HCT116 (cell line): ENCODE measurements around the gene PDCD1LG2. TPM values are rescaled to one million over a fixed set of nuclear protein-coding genes. Genes with fewer than 3 reads are reported as not detected.

Source experiments
- ATAC-seq: fragments of 200-7000 bp; cut with Tn5 transposase; 2 replicates; pipeline ENCODE4 v1.9.1; 2020; ENCODE audit warnings: mild to moderate bottlenecking, moderate library complexity
- BruUV-seq: library from RNA; stranded (reverse); fragments of 400-500 nt; replicated peaks from 2 replicates; lab custom pipeline; 2021; lab: Mats Ljungman, UMichigan
- CTCF ChIA-PET: fragments of 300-600 bp; sonication (Branson Sonifier 250); formaldehyde crosslinking; loops from one replicate; lab custom pipeline; 2021; ENCODE audit warnings: antibody characterized with exemption; lab: Charles Lee
- POLR2A ChIA-PET: fragments of 300-600, 350-600 bp; sonication (Branson Sonifier 250); formaldehyde crosslinking; loops from one replicate; lab custom pipeline; 2021; ENCODE audit warnings: antibody characterized with exemption; lab: Charles Lee
- RAD21 ChIA-PET, 2 experiments: fragments of 300-600 bp; sonication (Branson Sonifier 250); formaldehyde crosslinking; loops; one replicate each; lab custom pipeline; 2023; ENCODE audit warnings: low total read pairs in 2 of 2; ENCODE audit not compliant: uncharacterized antibody in 2 of 2, unreplicated experiment in 2 of 2, low non-redundant PET in 1 of 2; lab: Charles Lee
- DNase-seq: peaks from one replicate; pipeline ENCODE4 v3.0.0-alpha.2; 2010; ENCODE audit warnings: low read depth, low spot score
- H2AFZ ChIP-seq: fragments of 200-600 bp; shearing (Covaris generic), sonication (generic); 2 replicates; pipeline ENCODE4 v1.6.1; 2017; ENCODE audit warnings: low read depth, mixed run types, mixed read lengths, antibody characterized with exemption, low read length; ENCODE audit not compliant: poor library complexity, severe bottlenecking
- H3K27ac ChIP-seq: 2 replicates; pipeline ENCODE4 v1.5.1; 2012; ENCODE audit warnings: low read depth, low read length
- H3K27me3 ChIP-seq: fragments of 200-600 bp; sonication (generic); 2 replicates; pipeline ENCODE4 v1.6.1; 2016; ENCODE audit warnings: mixed run types, low read length, mixed read lengths; ENCODE audit not compliant: insufficient read depth
- H3K36me3 ChIP-seq, 2 experiments: fragments of 200-500 bp in 1 of 2; fragments of 200-600 bp in 1 of 2; sonication (Bioruptor generic) in 1 of 2; sonication (generic) in 1 of 2; 2 replicates each; pipeline versions ENCODE4 v1.5.1 to v1.6.1; 2014 to 2016; ENCODE audit warnings: low read length in 2 of 2, inconsistent platforms in 1 of 2, mixed read lengths in 1 of 2, mixed run types in 1 of 2; ENCODE audit not compliant: insufficient read depth in 2 of 2, control insufficient read depth in 1 of 2
- H3K4me1 ChIP-seq, 2 experiments: fragments of 200-600 bp in 1 of 2; sonication (generic) in 1 of 2; 2 replicates each; pipeline versions ENCODE4 v1.5.1 to v1.6.1; 2012 to 2017; ENCODE audit warnings: low read length in 2 of 2, inconsistent platforms in 1 of 2, mild to moderate bottlenecking in 1 of 2, mixed read lengths in 1 of 2, mixed run types in 1 of 2, moderate library complexity in 1 of 2; ENCODE audit not compliant: insufficient read depth in 2 of 2, control insufficient read depth in 1 of 2
- H3K4me2 ChIP-seq: fragments of 200-600 bp; sonication (generic); 2 replicates; pipeline ENCODE4 v1.6.1; 2017; ENCODE audit warnings: mixed run types, low read length, mixed read lengths
- H3K4me3 ChIP-seq, 2 experiments: fragments of 200-600 bp in 1 of 2; sonication (generic) in 1 of 2; replicated peaks in 1 of 2; 2 replicates each; pipeline ENCODE4 v1.5.1; 2011 to 2016; ENCODE audit warnings: low read length in 2 of 2, control low read depth in 1 of 2, low read depth in 1 of 2, mild to moderate bottlenecking in 1 of 2, mixed read lengths in 1 of 2, mixed run types in 1 of 2
- H3K79me2 ChIP-seq: fragments of 200-600 bp; sonication (generic); 2 replicates; pipeline ENCODE4 v1.6.1; 2017; ENCODE audit warnings: mild to moderate bottlenecking, mixed run types, low read length, moderate library complexity, mixed read lengths; ENCODE audit not compliant: insufficient read depth
- H3K9ac ChIP-seq: fragments of 200-600 bp; sonication (generic); 2 replicates; pipeline ENCODE4 v1.6.1; 2016; ENCODE audit warnings: low read length, mixed read lengths
- H3K9me2 ChIP-seq: fragments of 200-600 bp; sonication (generic), shearing (Covaris generic); 2 replicates; pipeline ENCODE4 v1.6.1; 2017; ENCODE audit warnings: mixed run types, mild to moderate bottlenecking, moderate library complexity; ENCODE audit not compliant: insufficient read depth
- H3K9me3 ChIP-seq, 2 experiments: fragments of 200-500 bp in 1 of 2; fragments of 200-600 bp in 1 of 2; sonication (Bioruptor generic) in 1 of 2; sonication (generic) in 1 of 2; 2 replicates each; pipeline ENCODE4 v1.6.1; 2014 to 2017; ENCODE audit warnings: low read length in 2 of 2, mixed read lengths in 2 of 2, inconsistent platforms in 1 of 2, low read depth in 1 of 2, mild to moderate bottlenecking in 1 of 2, mixed run types in 1 of 2, moderate library complexity in 1 of 2; ENCODE audit not compliant: control insufficient read depth in 1 of 2, insufficient read depth in 1 of 2
- H4K20me1 ChIP-seq: fragments of 200-600 bp; sonication (generic), shearing (Covaris generic); 2 replicates; pipeline ENCODE4 v1.6.1; 2017; ENCODE audit warnings: mixed run types, mild to moderate bottlenecking, moderate library complexity; ENCODE audit not compliant: insufficient read depth
- CBX3 ChIP-seq: IDR thresholded peaks from 2 replicates; pipeline ENCODE4 v1.6.1; 2012; ENCODE audit warnings: low read depth
- EZH2 ChIP-seq: fragments of 200-600 bp; sonication (generic); IDR thresholded peaks from 2 replicates; pipeline ENCODE4 v1.6.1; 2017; ENCODE audit warnings: antibody characterized with exemption, mixed run types
- JUND ChIP-seq: IDR thresholded peaks from 2 replicates; pipeline ENCODE4 v1.6.1; 2012
- POLR2AphosphoS5 ChIP-seq: IDR thresholded peaks from 2 replicates; pipeline ENCODE4 v1.6.1; 2011; ENCODE audit warnings: mild to moderate bottlenecking, low read depth, low read length, moderate library complexity
- RAD21 ChIP-seq: IDR thresholded peaks from 2 replicates; pipeline ENCODE4 v1.6.1; 2012; ENCODE audit warnings: low read depth, mild to moderate bottlenecking
- SP1 ChIP-seq: IDR thresholded peaks from 2 replicates; pipeline ENCODE4 v1.6.1; 2012; ENCODE audit warnings: low read depth
- SRF ChIP-seq: IDR thresholded peaks from 2 replicates; pipeline ENCODE4 v1.6.1; 2012; ENCODE audit warnings: low read depth
- YY1 ChIP-seq: IDR thresholded peaks from 2 replicates; pipeline ENCODE4 v1.6.1; 2011; ENCODE audit warnings: low read length, low read depth, moderate library complexity, mild to moderate bottlenecking; ENCODE audit not compliant: insufficient replicate concordance; ENCODE audit errors: extremely low read depth
- ZFX ChIP-seq: fragments of 450-650 bp; IDR thresholded peaks from 2 replicates; pipeline ENCODE4 v1.6.1; 2017
- ZNF274 ChIP-seq: fragments of 200-500 bp; sonication (Bioruptor generic); IDR thresholded peaks from 2 replicates; pipeline ENCODE4 v1.6.1; 2014; ENCODE audit warnings: mild to moderate bottlenecking, low read depth, low read length, inconsistent platforms
- intact Hi-C: fragments of 100-400 bp; cut with micrococcal nuclease; formaldehyde crosslinking; loops from 2 replicates; pipeline ENCODE4 v1.10.0; 2022
- total RNA-seq: library from RNA; stranded (reverse); gene quantifications from one replicate; pipeline ENCODE4 v1.2.1, GENCODE V29; 2021; ENCODE audit not compliant: unreplicated experiment
- TF ChIP-seq, protein P1 (sequence below), 3 experiments: fragments of 200-600 bp in 1 of 3; sonication (generic) in 1 of 3; IDR thresholded peaks in 2 of 3; conservative IDR thresholded peaks in 1 of 3; 2 replicates each; pipeline ENCODE4 v1.5.1; 2012 to 2017; ENCODE audit warnings: low read depth in 2 of 3, low read length in 2 of 3, antibody characterized with exemption in 1 of 3, borderline replicate concordance in 1 of 3, control low read depth in 1 of 3, mild to moderate bottlenecking in 1 of 3, mixed read lengths in 1 of 3, mixed run types in 1 of 3, moderate library complexity in 1 of 3; ENCODE audit not compliant: insufficient read depth in 1 of 3
- TF ChIP-seq, protein P2 (sequence below): IDR thresholded peaks from 2 replicates; pipeline ENCODE4 v1.6.1; 2012; ENCODE audit warnings: low read depth
- TF ChIP-seq, protein P3 (sequence below): IDR thresholded peaks from 2 replicates; pipeline ENCODE4 v1.6.1; 2011; ENCODE audit warnings: mild to moderate bottlenecking, low read length, moderate library complexity; ENCODE audit not compliant: insufficient replicate concordance; ENCODE audit errors: extremely low read depth
- TF ChIP-seq, protein P4 (sequence below): IDR thresholded peaks from 2 replicates; pipeline ENCODE4 v1.6.1; 2012
- TF ChIP-seq, protein P5 (sequence below): IDR thresholded peaks from 2 replicates; pipeline ENCODE4 v1.6.1; 2012

The PDCD1LG2 gene
- total RNA-seq, 1 experiment from 2014 or later, result not detected

DNA sequence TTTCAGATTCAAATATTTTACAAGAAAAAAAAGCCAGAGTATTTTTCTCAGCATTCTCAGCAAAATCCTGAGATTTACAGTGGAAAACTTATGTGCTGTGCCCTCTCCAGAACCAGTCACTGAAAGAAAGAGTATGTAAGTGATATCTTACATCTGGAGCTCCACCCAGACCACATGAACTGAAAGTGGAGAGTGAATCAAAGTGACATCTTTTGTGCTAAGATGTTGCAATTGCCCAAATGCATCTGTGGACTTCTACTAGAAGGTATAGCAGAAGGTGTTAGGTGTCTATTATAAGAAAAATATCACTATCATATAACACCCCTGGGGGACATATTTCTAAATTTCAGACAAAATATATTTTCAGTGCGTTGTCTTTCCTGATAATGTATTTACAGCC lies 69.5 kb downstream of the PDCD1LG2 start:
- Histone ChIP-seq H4K20me1 (no peaks in the 10 kb centered on the region), H3K27ac (no peak overlapping the region), H3K4me2 (no peak overlapping the region), H3K9me3 (no peaks in the 10 kb centered on the region), H3K4me1 (no peaks in the 10 kb centered on the region), H3K27me3 (no peaks in the 10 kb centered on the region), H2AFZ (no peak overlapping the region), H3K36me3 (no peaks in the 10 kb centered on the region), H3K9ac (no peak overlapping the region), H3K9me2 (no peaks in the 10 kb centered on the region), H3K4me3 (no peak overlapping the region), H3K79me2 (no peaks in the 10 kb centered on the region)
- no TSS peak for BruUV-seq
- RAD21 ChIA-PET, result no interaction called here
- CTCF ChIA-PET, result no interaction called here
- TF ChIP-seq, protein P1, sequence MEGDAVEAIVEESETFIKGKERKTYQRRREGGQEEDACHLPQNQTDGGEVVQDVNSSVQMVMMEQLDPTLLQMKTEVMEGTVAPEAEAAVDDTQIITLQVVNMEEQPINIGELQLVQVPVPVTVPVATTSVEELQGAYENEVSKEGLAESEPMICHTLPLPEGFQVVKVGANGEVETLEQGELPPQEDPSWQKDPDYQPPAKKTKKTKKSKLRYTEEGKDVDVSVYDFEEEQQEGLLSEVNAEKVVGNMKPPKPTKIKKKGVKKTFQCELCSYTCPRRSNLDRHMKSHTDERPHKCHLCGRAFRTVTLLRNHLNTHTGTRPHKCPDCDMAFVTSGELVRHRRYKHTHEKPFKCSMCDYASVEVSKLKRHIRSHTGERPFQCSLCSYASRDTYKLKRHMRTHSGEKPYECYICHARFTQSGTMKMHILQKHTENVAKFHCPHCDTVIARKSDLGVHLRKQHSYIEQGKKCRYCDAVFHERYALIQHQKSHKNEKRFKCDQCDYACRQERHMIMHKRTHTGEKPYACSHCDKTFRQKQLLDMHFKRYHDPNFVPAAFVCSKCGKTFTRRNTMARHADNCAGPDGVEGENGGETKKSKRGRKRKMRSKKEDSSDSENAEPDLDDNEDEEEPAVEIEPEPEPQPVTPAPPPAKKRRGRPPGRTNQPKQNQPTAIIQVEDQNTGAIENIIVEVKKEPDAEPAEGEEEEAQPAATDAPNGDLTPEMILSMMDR (IDR thresholded peaks at IDR 0.05 in 2 of 3, conservative IDR thresholded peaks at IDR 0.05 in 1 of 3; ENCODE audit: borderline replicate concordance in 1 of 3, insufficient read depth in 1 of 3, low read depth in 2 of 3, low read length in 2 of 3), result no peak
- TF ChIP-seq SP1 (no peak), YY1 (no peak), ZNF274 (no peak), RAD21 (no peak), ZFX (no peak), SRF (no peak), POLR2AphosphoS5 (no peak), CBX3 (no peak), JUND (no peak), EZH2 (no peak)
- TF ChIP-seq, protein P2, sequence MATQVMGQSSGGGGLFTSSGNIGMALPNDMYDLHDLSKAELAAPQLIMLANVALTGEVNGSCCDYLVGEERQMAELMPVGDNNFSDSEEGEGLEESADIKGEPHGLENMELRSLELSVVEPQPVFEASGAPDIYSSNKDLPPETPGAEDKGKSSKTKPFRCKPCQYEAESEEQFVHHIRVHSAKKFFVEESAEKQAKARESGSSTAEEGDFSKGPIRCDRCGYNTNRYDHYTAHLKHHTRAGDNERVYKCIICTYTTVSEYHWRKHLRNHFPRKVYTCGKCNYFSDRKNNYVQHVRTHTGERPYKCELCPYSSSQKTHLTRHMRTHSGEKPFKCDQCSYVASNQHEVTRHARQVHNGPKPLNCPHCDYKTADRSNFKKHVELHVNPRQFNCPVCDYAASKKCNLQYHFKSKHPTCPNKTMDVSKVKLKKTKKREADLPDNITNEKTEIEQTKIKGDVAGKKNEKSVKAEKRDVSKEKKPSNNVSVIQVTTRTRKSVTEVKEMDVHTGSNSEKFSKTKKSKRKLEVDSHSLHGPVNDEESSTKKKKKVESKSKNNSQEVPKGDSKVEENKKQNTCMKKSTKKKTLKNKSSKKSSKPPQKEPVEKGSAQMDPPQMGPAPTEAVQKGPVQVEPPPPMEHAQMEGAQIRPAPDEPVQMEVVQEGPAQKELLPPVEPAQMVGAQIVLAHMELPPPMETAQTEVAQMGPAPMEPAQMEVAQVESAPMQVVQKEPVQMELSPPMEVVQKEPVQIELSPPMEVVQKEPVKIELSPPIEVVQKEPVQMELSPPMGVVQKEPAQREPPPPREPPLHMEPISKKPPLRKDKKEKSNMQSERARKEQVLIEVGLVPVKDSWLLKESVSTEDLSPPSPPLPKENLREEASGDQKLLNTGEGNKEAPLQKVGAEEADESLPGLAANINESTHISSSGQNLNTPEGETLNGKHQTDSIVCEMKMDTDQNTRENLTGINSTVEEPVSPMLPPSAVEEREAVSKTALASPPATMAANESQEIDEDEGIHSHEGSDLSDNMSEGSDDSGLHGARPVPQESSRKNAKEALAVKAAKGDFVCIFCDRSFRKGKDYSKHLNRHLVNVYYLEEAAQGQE, result no peak
- TF ChIP-seq, protein P3, sequence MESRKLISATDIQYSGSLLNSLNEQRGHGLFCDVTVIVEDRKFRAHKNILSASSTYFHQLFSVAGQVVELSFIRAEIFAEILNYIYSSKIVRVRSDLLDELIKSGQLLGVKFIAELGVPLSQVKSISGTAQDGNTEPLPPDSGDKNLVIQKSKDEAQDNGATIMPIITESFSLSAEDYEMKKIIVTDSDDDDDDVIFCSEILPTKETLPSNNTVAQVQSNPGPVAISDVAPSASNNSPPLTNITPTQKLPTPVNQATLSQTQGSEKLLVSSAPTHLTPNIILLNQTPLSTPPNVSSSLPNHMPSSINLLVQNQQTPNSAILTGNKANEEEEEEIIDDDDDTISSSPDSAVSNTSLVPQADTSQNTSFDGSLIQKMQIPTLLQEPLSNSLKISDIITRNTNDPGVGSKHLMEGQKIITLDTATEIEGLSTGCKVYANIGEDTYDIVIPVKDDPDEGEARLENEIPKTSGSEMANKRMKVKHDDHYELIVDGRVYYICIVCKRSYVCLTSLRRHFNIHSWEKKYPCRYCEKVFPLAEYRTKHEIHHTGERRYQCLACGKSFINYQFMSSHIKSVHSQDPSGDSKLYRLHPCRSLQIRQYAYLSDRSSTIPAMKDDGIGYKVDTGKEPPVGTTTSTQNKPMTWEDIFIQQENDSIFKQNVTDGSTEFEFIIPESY, result no peak
- TF ChIP-seq, protein P4, sequence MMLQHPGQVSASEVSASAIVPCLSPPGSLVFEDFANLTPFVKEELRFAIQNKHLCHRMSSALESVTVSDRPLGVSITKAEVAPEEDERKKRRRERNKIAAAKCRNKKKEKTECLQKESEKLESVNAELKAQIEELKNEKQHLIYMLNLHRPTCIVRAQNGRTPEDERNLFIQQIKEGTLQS, result no peak
- TF ChIP-seq, protein P5, sequence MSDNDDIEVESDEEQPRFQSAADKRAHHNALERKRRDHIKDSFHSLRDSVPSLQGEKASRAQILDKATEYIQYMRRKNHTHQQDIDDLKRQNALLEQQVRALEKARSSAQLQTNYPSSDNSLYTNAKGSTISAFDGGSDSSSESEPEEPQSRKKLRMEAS, result no peak
- intact Hi-C loops, result loop anchor here (10.0 kb wide), 1 partner anchor 65 kb away; the partner anchor contains the start of gene PDCD1LG2
- ATAC-seq (no peak), DNase-seq (no peak)
- POLR2A ChIA-PET, result no interaction called here
